GM23338 (cell line): ENCODE data around the gene EMID1. TPM values are rescaled to one million over a fixed set of nuclear protein-coding genes. Genes with fewer than 3 reads are reported as not detected.

Experiments used
- ATAC-seq: fragments of 200-7000 bp; cut with Tn5 transposase; 3 replicates; pipeline ENCODE4 v1.9.1; 2020
- DNase-seq: peaks from one replicate; pipeline ENCODE4 v3.0.0-alpha.2; 2015; ENCODE audit warnings: low spot score
- H2AFZ ChIP-seq: fragments of 200-600 bp; sonication (generic); 2 replicates; pipeline ENCODE4 v1.8.0; 2016; ENCODE audit warnings: antibody characterized with exemption, mild to moderate bottlenecking, moderate library complexity
- H3F3A ChIP-seq: fragments of 200-600 bp; sonication (generic); replicated peaks from 2 replicates; pipeline ENCODE4 v1.8.0; 2017; ENCODE audit warnings: antibody characterized with exemption, mixed run types, low read depth
- H3K27ac ChIP-seq: fragments of 200-600 bp; sonication (generic); 2 replicates; pipeline ENCODE4 v1.6.1; 2016; ENCODE audit warnings: low read depth
- H3K27me3 ChIP-seq: fragments of 200-600 bp; sonication (generic); 2 replicates; pipeline ENCODE4 v1.8.0; 2016; ENCODE audit warnings: mild to moderate bottlenecking, mixed run types, moderate library complexity; ENCODE audit not compliant: insufficient read depth
- H3K36me3 ChIP-seq: fragments of 200-600 bp; sonication (generic); 2 replicates; pipeline ENCODE4 v1.8.0; 2016; ENCODE audit warnings: mild to moderate bottlenecking; ENCODE audit not compliant: insufficient read depth
- H3K4me1 ChIP-seq: fragments of 200-600 bp; sonication (generic); 2 replicates; pipeline ENCODE4 v1.8.0; 2016; ENCODE audit warnings: mild to moderate bottlenecking, moderate library complexity; ENCODE audit not compliant: insufficient read depth
- H3K4me2 ChIP-seq: fragments of 200-600 bp; sonication (generic); 2 replicates; pipeline ENCODE4 v1.7.1; 2017; ENCODE audit warnings: mixed run types
- H3K4me3 ChIP-seq: fragments of 200-600 bp; sonication (generic); 2 replicates; pipeline ENCODE4 v1.6.1; 2016; ENCODE audit warnings: mixed run types
- H3K79me2 ChIP-seq: fragments of 200-600 bp; sonication (generic); replicated peaks from 2 replicates; pipeline ENCODE4 v1.8.0; 2017; ENCODE audit warnings: mild to moderate bottlenecking; ENCODE audit not compliant: insufficient read depth
- H3K9me2 ChIP-seq: fragments of 200-600 bp; sonication (generic); 2 replicates; pipeline ENCODE4 v1.8.0; 2017; ENCODE audit not compliant: insufficient read depth
- H4K20me1 ChIP-seq: fragments of 200-600 bp; sonication (generic); replicated peaks from 2 replicates; pipeline ENCODE4 v1.8.0; 2017; ENCODE audit warnings: mild to moderate bottlenecking; ENCODE audit not compliant: insufficient read depth
- H3K27ac Mint-ChIP-seq: 2 replicates; pipeline ENCODE4 v1.8.0; 2020; ENCODE audit warnings: inconsistent platforms, mild to moderate bottlenecking, moderate library complexity, mixed read lengths
- H3K27me3 Mint-ChIP-seq: 3 replicates; pipeline ENCODE4 v1.8.0; 2022; ENCODE audit warnings: low read depth, mild to moderate bottlenecking, moderate library complexity, mixed read lengths, inconsistent platforms; ENCODE audit not compliant: insufficient read depth, poor library complexity
- H3K36me3 Mint-ChIP-seq: 3 replicates; pipeline ENCODE4 v1.8.0; 2021; ENCODE audit warnings: low read depth, mild to moderate bottlenecking, inconsistent platforms, moderate library complexity, mixed read lengths
- H3K4me1 Mint-ChIP-seq: 3 replicates; pipeline ENCODE4 v1.8.0; 2020; ENCODE audit warnings: mild to moderate bottlenecking, inconsistent platforms, mixed read lengths
- H3K4me3 Mint-ChIP-seq: 3 replicates; pipeline ENCODE4 v1.8.0; 2021; ENCODE audit warnings: moderate library complexity, mild to moderate bottlenecking, inconsistent platforms, mixed read lengths
- H3K9me3 Mint-ChIP-seq: 3 replicates; pipeline ENCODE4 v1.8.0; 2020; ENCODE audit warnings: moderate library complexity, mild to moderate bottlenecking, inconsistent platforms, mixed read lengths
- CREB1 ChIP-seq: fragments of 250-450 bp; sonication (Bioruptor Pico); IDR thresholded peaks from 2 replicates; pipeline ENCODE4 v1.5.0; 2020; ENCODE audit warnings: low read depth, mild to moderate bottlenecking, moderate library complexity
- EZH2phosphoT487 ChIP-seq: fragments of 200-600 bp; sonication (generic); IDR thresholded peaks from one replicate; pipeline ENCODE4 v1.8.1; 2018; ENCODE audit warnings: antibody characterized with exemption; ENCODE audit not compliant: unreplicated experiment
- STAT1 ChIP-seq: IDR thresholded peaks from one replicate; pipeline ENCODE4 v1.6.1; 2016; ENCODE audit warnings: antibody characterized with exemption; ENCODE audit not compliant: unreplicated experiment
- ZNF114 ChIP-seq: fragments of 250-450 bp; sonication (Bioruptor Pico); IDR thresholded peaks from 2 replicates; pipeline ENCODE4 v1.5.0; 2020; ENCODE audit warnings: mild to moderate bottlenecking, moderate library complexity
- ZNF331 ChIP-seq: fragments of 250-450 bp; sonication (Bioruptor Pico); IDR thresholded peaks from 2 replicates; pipeline ENCODE4 v1.5.0; 2020; ENCODE audit warnings: low read depth, mild to moderate bottlenecking, moderate library complexity
- ZNF462 ChIP-seq: fragments of 250-450 bp; sonication (Bioruptor Pico); IDR thresholded peaks from 2 replicates; pipeline ENCODE4 v1.5.0; 2020; ENCODE audit warnings: mild to moderate bottlenecking, moderate library complexity
- polyA plus RNA-seq: library from polyadenylated mRNA; unstranded; fragments of >200 nt; fragmentation: Nextera tagmentation; extraction: Ambion mirVana; gene quantifications from 2 replicates; pipeline ENCODE4 v1.2.1, GENCODE V29; 2016
- total RNA-seq: library from RNA; depleted of rRNA; stranded (reverse); fragments of >200 nt; shearing (Covaris generic); gene quantifications from 2 replicates; pipeline ENCODE4 v1.2.3, GENCODE V29; 2014
- TF ChIP-seq, protein P1 (sequence below): IDR thresholded peaks from 2 replicates; pipeline ENCODE4 v1.6.1; 2016; ENCODE audit warnings: antibody characterized with exemption

Gene EMID1
- total and polyA plus RNA-seq, 2 experiments from 2014 or later: 3.0 to 13.4 TPM

GRCh38 chr22:29251265-29251664 is 45.6 kb downstream of the EMID1 start (continued):
- TF ChIP-seq, protein P1, sequence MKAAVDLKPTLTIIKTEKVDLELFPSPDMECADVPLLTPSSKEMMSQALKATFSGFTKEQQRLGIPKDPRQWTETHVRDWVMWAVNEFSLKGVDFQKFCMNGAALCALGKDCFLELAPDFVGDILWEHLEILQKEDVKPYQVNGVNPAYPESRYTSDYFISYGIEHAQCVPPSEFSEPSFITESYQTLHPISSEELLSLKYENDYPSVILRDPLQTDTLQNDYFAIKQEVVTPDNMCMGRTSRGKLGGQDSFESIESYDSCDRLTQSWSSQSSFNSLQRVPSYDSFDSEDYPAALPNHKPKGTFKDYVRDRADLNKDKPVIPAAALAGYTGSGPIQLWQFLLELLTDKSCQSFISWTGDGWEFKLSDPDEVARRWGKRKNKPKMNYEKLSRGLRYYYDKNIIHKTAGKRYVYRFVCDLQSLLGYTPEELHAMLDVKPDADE: no peak
- TF ChIP-seq EZH2phosphoT487 (no peak), CREB1 (CRISPR knock-in tag) (no peak)

GRCh38 chr22:29251981-29252911 is 46.5 kb downstream of the EMID1 start:
- no peak overlapping the region for H3K4me2 ChIP-seq
- H3K79me2 ChIP-seq: no peaks in the 10 kb centered on the region
- H3K27ac ChIP-seq: no peak overlapping the region
- H3F3A ChIP-seq: no peaks in the 10 kb centered on the region
- H3K4me1 Mint-ChIP-seq: no peaks in the 10 kb centered on the region; the same call in 2 of the 3 replicates
- no peaks in the 10 kb centered on the region; the same call in 2 of the 3 replicates for H3K36me3 Mint-ChIP-seq
- H3K27me3 ChIP-seq: no peaks in the 10 kb centered on the region
- no peak overlapping the region for H3K4me3 Mint-ChIP-seq
- H4K20me1 ChIP-seq: no peaks in the 10 kb centered on the region
- DNase-seq (no peak), ATAC-seq (no peak)
- TF ChIP-seq STAT1: no peak
- TF ChIP-seq ZNF462 (CRISPR knock-in tag): no peak
- no peak for TF ChIP-seq ZNF114 (CRISPR knock-in tag)
- TF ChIP-seq EZH2phosphoT487: no peak
- TF ChIP-seq ZNF331: no peak
- TF ChIP-seq, protein P1: no peak
- H3K9me3 Mint-ChIP-seq: no peaks in the 10 kb centered on the region; the same call in 2 of the 3 replicates
- H3K4me3 ChIP-seq: no peak overlapping the region
- no peaks in the 10 kb centered on the region; the same call in 1 of the 2 replicates for H3K4me1 ChIP-seq
- H3K27me3 Mint-ChIP-seq: peaks cover 8% of the 10 kb centered on the region
- H2AFZ ChIP-seq: no peak overlapping the region
- no peaks in the 10 kb centered on the region for H3K9me2 ChIP-seq
- H3K27ac Mint-ChIP-seq: no peak overlapping the region
- no peaks in the 10 kb centered on the region for H3K36me3 ChIP-seq
